Osteocyte (in vitro differentiated cells): Measurements from ENCODE around the gene TMEM154. TPM values are rescaled to one million over a fixed set of nuclear protein-coding genes. Genes with fewer than 3 reads are reported as not detected.
"Not testable (repeated sequence)": the region's sequence is repeated elsewhere in the genome, so short reads cannot be mapped to it uniquely, and the experiment has no call there.

Experiments used
- DNase-seq: peaks from one replicate; pipeline ENCODE4 v3.0.0; 2021; ENCODE audit warnings: mixed read lengths; ENCODE audit not compliant: unreplicated experiment; ENCODE audit errors: extremely low spot score
- H3K27ac Mint-ChIP-seq: one replicate; pipeline ENCODE4 v1.8.0; 2021; ENCODE audit warnings: mild to moderate bottlenecking, mixed read lengths; ENCODE audit not compliant: unreplicated experiment
- H3K27me3 Mint-ChIP-seq: one replicate; pipeline ENCODE4 v1.8.0; 2021; ENCODE audit warnings: mixed read lengths; ENCODE audit not compliant: unreplicated experiment
- H3K36me3 Mint-ChIP-seq: one replicate; pipeline ENCODE4 v1.8.0; 2021; ENCODE audit warnings: mixed read lengths; ENCODE audit not compliant: unreplicated experiment
- H3K4me1 Mint-ChIP-seq: one replicate; pipeline ENCODE4 v1.8.0; 2021; ENCODE audit warnings: mixed read lengths; ENCODE audit not compliant: unreplicated experiment
- H3K4me3 Mint-ChIP-seq: one replicate; pipeline ENCODE4 v1.8.0; 2021; ENCODE audit warnings: mild to moderate bottlenecking, moderate library complexity, mixed read lengths; ENCODE audit not compliant: unreplicated experiment
- H3K9me3 Mint-ChIP-seq: one replicate; pipeline ENCODE4 v1.8.0; 2021; ENCODE audit warnings: mixed read lengths; ENCODE audit not compliant: unreplicated experiment
- CTCF ChIP-seq: fragments of 200-600 bp; sonication (generic); IDR thresholded peaks from 2 replicates; pipeline ENCODE4 v1.5.0; 2021; ENCODE audit warnings: antibody characterized with exemption, mild to moderate bottlenecking, moderate library complexity
- total RNA-seq: library from RNA; stranded (reverse); gene quantifications from 2 replicates; pipeline ENCODE4 v1.2.1, GENCODE V29; 2021

Gene TMEM154
- total RNA-seq, 1 donor from 2014 or later = 1.4 TPM

GRCh38 chr4:152668338-152668964, 11.3 kb downstream of the TMEM154 start:
- H3K27me3 Mint-ChIP-seq = peaks cover 25% of the 10 kb centered on the region
- DNase-seq = no peak
- no peak for TF ChIP-seq CTCF

GRCh38 chr4:152667781-152668180, 12.0 kb downstream of the TMEM154 start:
- Mint-ChIP-seq H3K27me3 (peaks cover 25% of the 10 kb centered on the region), H3K4me1 (no peaks in the 10 kb centered on the region), H3K9me3 (no peaks in the 10 kb centered on the region), H3K36me3 (no peaks in the 10 kb centered on the region), H3K4me3 (no peak overlapping the region), H3K27ac (no peak overlapping the region)
- DNase-seq = no peak
- no peak for TF ChIP-seq CTCF

More at GRCh38 chr4:152668338-152668964, 11.3 kb downstream of the TMEM154 start:
- Mint-ChIP-seq H3K27ac (no peak overlapping the region), H3K4me3 (no peak overlapping the region), H3K9me3 (no peaks in the 10 kb centered on the region), H3K36me3 (no peaks in the 10 kb centered on the region), H3K4me1 (no peaks in the 10 kb centered on the region)

- H3K27me3 Mint-ChIP-seq = peaks cover 25% of the 10 kb centered on the region
- no peak for TF ChIP-seq CTCF
Observed at GRCh38 chr4:152666946-152667345, 12.9 kb downstream of the TMEM154 start.

GRCh38 chr4:152665691-152666395, 14.0 kb downstream of the TMEM154 start:
- no peak overlapping the region for H3K27ac Mint-ChIP-seq
- H3K4me1 Mint-ChIP-seq = no peaks in the 10 kb centered on the region
- no peaks in the 10 kb centered on the region for H3K36me3 Mint-ChIP-seq
- H3K27me3 Mint-ChIP-seq = peaks cover 30% of the 10 kb centered on the region
- DNase-seq = no peak
- H3K4me3 Mint-ChIP-seq = no peak overlapping the region
- no peaks in the 10 kb centered on the region for H3K9me3 Mint-ChIP-seq
- no peak for TF ChIP-seq CTCF

More at GRCh38 chr4:152666946-152667345, 12.9 kb downstream of the TMEM154 start:
- no peaks in the 10 kb centered on the region for H3K9me3 Mint-ChIP-seq
- no peaks in the 10 kb centered on the region for H3K36me3 Mint-ChIP-seq
- H3K4me1 Mint-ChIP-seq = no peaks in the 10 kb centered on the region
- H3K27ac Mint-ChIP-seq = no peak overlapping the region
- no peak for DNase-seq
- no peak overlapping the region for H3K4me3 Mint-ChIP-seq

- DNase-seq, H3K4me1 Mint-ChIP-seq, H3K36me3 Mint-ChIP-seq, H3K27ac Mint-ChIP-seq, H3K9me3 Mint-ChIP-seq, H3K4me3 Mint-ChIP-seq: not testable (repeated sequence)
- peaks cover 30% of the 10 kb centered on the region for H3K27me3 Mint-ChIP-seq
Observed at GRCh38 chr4:152664067-152664378, 15.8 kb downstream of the TMEM154 start.
